Activated T-helper 1 cell treated with Interleukin-2 at 50 U/mL for 16 hours (primary cell): ENCODE results near the gene HYAL3.
A peak's percentile ranks its signal among the peaks of the same experiment; 100 is the strongest.
"Not testable (repeated sequence)": the region's sequence is repeated elsewhere in the genome, so short reads cannot be mapped to it uniquely, and the experiment has no call there.

ENCODE experiments used
- DNase-seq: peaks from one replicate; pipeline ENCODE4 v3.0.0-alpha.2; 2020; ENCODE audit warnings: low read depth

HYAL3 gene

DNA sequence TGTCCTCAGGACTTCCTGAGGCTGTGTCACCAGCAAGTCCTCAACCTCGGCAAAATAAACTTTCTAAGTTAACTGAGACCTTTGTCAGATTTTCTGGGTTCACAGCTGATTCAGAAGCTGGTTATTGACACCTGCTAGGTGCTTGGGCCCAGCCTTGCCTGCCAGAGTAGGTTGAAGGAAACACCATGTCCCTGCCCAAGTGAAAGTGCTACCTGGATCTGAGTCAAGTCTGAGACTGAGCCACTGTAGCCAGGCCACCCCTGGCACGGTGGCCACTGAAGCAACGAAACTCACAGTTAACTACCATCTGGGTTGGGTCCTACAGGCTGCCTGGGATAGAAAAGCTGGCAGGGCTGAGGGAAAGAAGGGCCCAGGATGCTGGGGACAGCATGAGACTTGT, 15.1 kb upstream of the HYAL3 start:
- no peak for DNase-seq

GRCh38 chr3:50312041-50312440, 12.8 kb upstream of the HYAL3 start:
- not testable (repeated sequence) for DNase-seq

DNA sequence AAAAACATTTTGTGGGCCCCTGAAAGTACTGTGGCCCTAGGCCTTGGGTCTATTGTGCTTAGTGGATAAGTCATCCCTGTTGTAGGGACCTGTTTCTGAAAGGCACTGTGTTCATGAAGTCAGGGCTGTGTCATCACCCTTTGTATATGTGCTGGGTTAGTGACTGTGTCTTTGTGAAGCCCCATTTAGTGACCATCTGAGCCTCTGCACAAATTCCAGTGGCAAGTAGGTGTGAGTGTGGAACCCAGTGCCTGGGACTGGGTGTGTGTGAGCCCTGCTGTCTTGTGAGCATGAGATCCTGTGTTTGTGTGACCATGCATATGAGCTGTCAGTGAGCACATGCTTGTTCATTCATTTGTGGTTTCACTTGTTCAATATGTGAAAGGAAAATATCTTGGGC, 5.4 kb upstream of the HYAL3 start:
- DNase-seq: no peak

DNA sequence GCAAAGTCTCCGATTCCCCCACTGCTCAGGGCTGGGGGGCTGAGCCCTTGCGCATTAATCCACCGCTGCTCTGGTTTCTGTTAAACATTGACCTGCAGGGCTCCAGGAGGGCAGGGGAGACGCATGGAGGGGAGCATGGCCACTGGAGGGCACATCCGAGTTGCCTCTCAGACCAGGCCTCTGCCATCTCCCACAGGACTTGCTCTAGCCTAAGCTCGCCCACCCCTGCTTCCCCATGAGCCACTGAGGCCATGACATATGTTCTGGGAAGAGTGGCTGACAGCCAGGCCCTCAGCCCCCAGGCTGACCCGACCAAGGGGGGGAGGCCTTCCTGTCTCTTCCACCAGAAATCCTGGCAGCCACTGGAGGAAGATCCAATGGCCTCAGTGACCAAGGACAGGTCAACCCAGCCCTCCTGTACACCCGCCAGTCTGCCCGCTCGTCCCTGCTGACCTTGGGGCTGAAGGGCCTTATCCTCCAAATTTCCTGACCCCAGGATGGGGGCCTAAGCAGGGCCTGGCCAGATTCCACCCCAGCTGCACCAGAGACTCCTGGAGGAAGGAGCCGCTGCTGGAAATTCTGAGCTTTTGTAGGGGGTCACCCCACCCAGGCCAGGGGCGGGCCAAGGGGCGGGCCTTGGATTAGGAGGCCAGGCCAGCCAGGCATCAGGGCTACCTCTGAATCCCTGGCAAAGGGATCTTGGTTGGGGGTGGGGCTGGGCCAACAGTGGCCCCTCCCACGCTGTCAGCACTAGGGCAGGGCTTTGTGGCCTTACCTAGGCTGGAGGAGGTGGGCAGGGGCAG, 4.0 kb upstream of the HYAL3 start, which contains the start of gene HYAL1:
Gene HYAL1, minus strand, starts transcription at position 562 of the 803 bp plus-strand sequence. CDS start 618 bp downstream, outside the sequence.
- DNase-seq: no peak

DNA sequence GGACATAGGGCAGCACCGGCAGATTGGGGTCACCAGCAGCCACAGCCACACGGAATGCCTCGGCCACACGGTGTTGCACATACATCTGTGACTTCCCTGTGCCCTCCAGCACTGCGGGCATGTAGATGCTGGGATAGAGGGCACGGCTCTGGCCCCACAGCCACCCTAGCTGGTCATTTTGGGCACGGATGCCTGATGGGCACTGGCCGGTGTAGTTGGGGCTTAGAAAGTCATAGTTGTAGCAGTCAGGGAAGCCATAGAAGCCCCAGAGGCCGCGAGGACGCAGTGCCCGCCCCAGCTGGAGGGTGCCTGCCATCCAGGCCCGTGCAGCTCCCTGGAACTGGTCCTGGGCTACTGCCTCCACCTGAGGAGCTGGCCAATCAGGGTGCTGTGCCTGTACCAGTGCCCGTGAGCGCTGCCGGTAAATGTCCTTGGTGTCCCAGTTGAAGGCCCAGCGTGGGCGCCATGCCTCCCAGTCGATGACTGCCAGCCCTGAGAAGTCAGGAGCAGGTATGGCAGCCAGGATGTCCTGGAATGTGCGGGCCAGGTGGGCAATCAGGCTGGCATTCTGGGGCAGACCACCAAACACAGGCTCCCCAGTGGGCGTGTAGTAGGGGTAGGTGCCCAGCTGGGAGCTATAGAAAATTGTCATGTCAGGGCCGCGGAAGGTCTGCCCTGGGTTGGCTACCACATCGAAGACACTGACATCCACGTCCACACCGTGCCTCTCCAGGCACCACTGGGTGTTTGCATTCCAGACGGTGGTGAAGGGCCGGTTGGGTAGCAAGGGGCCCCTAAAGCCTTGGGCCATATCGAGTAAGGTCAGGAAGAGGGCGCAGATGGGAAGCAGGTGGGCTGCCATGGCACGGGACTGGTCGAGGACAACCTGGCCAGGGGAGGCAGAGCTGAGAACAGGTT, 3.1 kb upstream of the HYAL3 start:
- DNase-seq: no peak

DNA sequence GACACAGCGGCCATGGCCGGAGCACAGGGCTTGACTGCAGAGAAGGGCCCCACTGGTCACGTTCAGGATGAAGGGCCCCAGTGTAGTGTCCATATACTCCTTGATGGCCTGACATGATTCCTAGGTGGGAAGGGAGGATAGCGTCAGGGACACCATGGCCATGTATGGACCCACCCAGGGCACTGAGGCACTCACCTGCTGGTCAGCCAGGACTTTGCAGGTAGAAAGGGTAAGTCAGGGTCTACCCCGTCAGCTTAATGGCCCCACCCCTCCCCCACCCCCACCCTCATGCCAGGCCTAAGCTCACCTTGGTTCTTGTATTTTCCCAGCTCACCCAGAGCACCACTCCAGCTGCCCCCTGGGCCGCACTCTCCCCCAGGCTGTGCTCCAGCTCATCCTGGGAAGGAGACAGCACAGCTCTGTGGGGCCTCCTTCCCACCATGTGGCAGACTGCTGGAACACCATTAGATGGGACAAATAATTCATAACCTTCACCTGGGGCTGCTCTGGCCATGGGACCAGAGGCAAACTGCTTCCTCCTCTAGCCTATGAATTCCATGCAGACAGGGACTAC, 1.6 kb upstream of the HYAL3 start:
- no peak for DNase-seq

GRCh38 chr3:50299929-50300680, 900 bp upstream of the HYAL3 start:
- DNase-seq: no peak

GRCh38 chr3:50299638-50299928, 378 bp upstream of the HYAL3 start:
- DNase-seq: no peak

DNA sequence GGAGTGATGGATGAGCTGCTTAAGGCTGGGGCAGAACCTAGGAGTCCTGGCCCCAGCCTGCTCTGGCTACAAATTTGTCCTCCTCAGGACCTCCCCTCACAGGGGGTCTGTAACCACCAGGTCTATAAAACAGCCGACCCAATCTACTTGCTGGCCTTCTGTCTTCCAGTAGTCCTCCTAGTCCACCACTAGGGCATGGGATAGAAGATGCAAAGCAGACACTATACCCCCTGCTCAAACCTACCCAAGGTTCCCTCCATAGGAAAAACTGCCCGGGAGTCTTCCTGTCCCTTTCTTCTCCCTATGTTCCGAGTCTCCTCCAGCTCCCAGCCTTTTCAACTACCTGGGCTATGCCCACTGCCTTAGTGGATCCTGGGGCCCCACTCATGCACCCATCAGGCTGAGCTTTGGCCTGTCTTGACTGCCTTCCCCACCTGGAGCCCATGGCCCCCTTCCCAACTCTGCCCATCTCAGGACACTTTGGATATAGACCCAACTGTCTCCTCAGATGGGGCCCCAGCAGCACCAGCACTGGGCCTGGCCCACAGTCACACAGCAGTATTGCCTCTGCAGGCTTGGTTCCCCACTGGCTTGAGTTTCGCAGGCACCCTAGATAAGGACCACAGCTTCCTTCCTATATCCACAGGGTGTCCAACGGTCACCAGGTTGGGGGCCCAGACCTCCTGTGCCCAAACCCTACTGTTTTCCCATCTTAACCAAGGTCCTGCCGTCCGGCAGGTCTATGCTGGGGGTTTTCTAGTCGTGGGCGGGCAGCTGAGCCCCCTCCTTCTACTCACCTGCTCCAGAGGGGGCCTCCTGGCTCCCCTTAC, 1.1 kb downstream of the HYAL3 start:
- no peak for DNase-seq

- DNase-seq: no peak
Measured at GRCh38 chr3:50297384-50297775, 1.8 kb downstream of the HYAL3 start.

- no peak for DNase-seq
Measured at GRCh38 chr3:50296721-50297383, 2.4 kb downstream of the HYAL3 start.

DNA sequence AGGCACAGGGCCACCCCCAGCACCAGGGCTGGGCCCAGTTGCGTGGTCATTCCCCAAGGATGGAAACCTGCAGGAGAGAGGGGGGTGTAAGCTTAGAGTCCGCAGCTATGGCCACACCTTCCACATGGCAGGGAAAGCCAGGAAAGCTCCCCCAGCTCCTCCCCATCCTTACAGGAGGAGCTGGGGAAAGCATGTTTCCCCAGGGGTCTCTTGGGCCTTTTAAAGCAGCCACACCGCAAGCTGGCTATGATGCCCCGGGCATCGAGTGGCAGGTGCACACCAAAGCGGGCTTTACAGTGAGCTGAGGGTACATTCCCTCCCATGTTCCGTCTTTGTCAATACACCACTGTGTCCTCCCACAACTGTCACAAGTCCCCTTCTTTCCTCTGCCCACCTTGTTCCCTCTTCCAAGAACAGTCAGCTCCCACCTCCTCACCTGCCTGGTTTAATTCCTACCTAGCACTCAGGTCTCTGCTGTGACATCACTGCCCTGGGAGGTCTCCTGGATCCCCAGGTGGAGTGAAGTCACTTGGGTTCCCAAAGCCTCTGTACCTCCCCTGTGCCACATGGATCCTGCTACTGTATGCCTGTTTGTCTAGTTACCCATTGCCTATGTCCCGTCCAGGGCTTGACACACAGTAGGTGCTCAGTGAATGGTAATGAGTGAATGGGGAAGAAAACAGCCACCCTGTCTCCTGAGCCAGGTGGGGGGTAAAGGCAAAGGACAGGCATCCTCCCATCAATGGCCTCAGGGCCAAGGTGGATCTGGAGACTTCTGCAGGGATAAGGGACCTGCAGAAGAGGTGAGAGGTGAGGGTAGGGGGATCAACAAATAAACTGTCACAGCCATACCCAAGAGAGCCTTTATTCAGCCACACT, 3.4 kb downstream of the HYAL3 start:
- DNase-seq: no peak

- DNase-seq: no peak
Measured at GRCh38 chr3:50294492-50295403, 4.5 kb downstream of the HYAL3 start.

DNA sequence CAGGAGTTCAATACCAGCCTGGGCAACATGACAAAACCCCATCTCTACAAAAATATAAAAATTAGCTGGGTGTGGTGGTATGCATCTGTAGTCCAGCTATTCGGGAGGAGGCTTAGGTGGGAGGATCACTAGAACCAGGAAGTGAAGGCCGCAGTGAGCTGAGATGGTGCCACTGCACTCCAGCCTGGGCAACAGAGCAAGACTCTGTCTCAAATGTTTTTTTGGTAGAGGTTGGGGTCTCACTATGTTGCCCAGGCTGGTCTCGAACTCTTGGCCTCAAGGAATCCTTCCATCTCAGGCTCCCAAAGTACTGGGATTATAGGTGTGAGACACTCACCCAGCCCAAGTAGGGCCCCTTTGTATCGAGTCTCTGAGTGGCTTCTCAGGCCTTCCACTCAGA, 5.1 kb downstream of the HYAL3 start:
- no peak for DNase-seq

GRCh38 chr3:50293079-50293801, 6.0 kb downstream of the HYAL3 start:
- no peak for DNase-seq

- DNase-seq: peak; percentile 92
Measured at GRCh38 chr3:50292159-50293078, 6.8 kb downstream of the HYAL3 start, which contains the start of gene IFRD2. Gene IFRD2, minus strand, starts transcription at chr3:50292429. Its CDS starts 155 bp downstream, at chr3:50292274.
